HCT116 (cell line): Measurements from ENCODE around the gene DPP6.

Experiments used
- ATF3 ChIP-seq: IDR thresholded peaks from 2 replicates; pipeline ENCODE4 v1.6.1; 2012
- CTCF ChIP-seq, 3 experiments: fragments of 200-600 bp in 1 of 3; sonication (generic) in 1 of 3; IDR thresholded peaks in 2 of 3; conservative IDR thresholded peaks in 1 of 3; 2 replicates each; pipeline ENCODE4 v1.5.1; 2012 to 2017; ENCODE audit warnings: low read depth in 2 of 3, low read length in 2 of 3, antibody characterized with exemption in 1 of 3, borderline replicate concordance in 1 of 3, control low read depth in 1 of 3, mild to moderate bottlenecking in 1 of 3, mixed read lengths in 1 of 3, mixed run types in 1 of 3, moderate library complexity in 1 of 3; ENCODE audit not compliant: insufficient read depth in 1 of 3
- EZH2phosphoT487 ChIP-seq: fragments of 200-600 bp; IDR thresholded peaks from 2 replicates; pipeline ENCODE4 v1.6.1; 2018; ENCODE audit warnings: antibody characterized with exemption, borderline replicate concordance
- JUND ChIP-seq: IDR thresholded peaks from 2 replicates; pipeline ENCODE4 v1.6.1; 2012
- MAX ChIP-seq: IDR thresholded peaks from 2 replicates; pipeline ENCODE4 v1.6.1; 2012
- POLR2A ChIP-seq: IDR thresholded peaks from 2 replicates; pipeline ENCODE4 v1.7.0; 2011; ENCODE audit warnings: borderline replicate concordance; ENCODE audit not compliant: insufficient read depth, insufficient read length; ENCODE audit errors: extremely low read depth
- POLR2AphosphoS5 ChIP-seq: IDR thresholded peaks from 2 replicates; pipeline ENCODE4 v1.6.1; 2011; ENCODE audit warnings: mild to moderate bottlenecking, low read depth, low read length, moderate library complexity
- RAD21 ChIP-seq: IDR thresholded peaks from 2 replicates; pipeline ENCODE4 v1.6.1; 2012; ENCODE audit warnings: low read depth, mild to moderate bottlenecking
- SIN3A ChIP-seq: IDR thresholded peaks from 2 replicates; pipeline ENCODE4 v1.6.1; 2012; ENCODE audit warnings: low read depth
- TCF7L2 ChIP-seq: IDR thresholded peaks from 2 replicates; pipeline ENCODE4 v1.7.0; 2011; ENCODE audit warnings: borderline replicate concordance, inconsistent platforms; ENCODE audit not compliant: insufficient read depth, insufficient read length; ENCODE audit errors: extremely low read depth
- ZBTB33 ChIP-seq: IDR thresholded peaks from 2 replicates; pipeline ENCODE4 v1.6.1; 2011; ENCODE audit warnings: mild to moderate bottlenecking, low read length, moderate library complexity; ENCODE audit not compliant: insufficient replicate concordance; ENCODE audit errors: extremely low read depth

- TF ChIP-seq POLR2AphosphoS5 (no peak), JUND (no peak), RAD21 (no peak), CTCF (IDR thresholded peaks at IDR 0.05 in 2 of 3, conservative IDR thresholded peaks at IDR 0.05 in 1 of 3; ENCODE audit: borderline replicate concordance in 1 of 3, insufficient read depth in 1 of 3, low read depth in 2 of 3, low read length in 2 of 3) (no peak), POLR2A (no peak), EZH2phosphoT487 (no peak), ATF3 (no peak), SIN3A (no peak), MAX (no peak), ZBTB33 (no peak), TCF7L2 (no peak)
Observed at GRCh38 chr7:154644366-154644765, 592.2 kb downstream of the DPP6 start.
